HCT116 (cell line): ENCODE results near the gene FEM1B. TPM values are rescaled to one million over a fixed set of nuclear protein-coding genes. Genes with fewer than 3 reads are reported as not detected.

Source experiments
- ATAC-seq: fragments of 200-7000 bp; cut with Tn5 transposase; 2 replicates; pipeline ENCODE4 v1.9.1; 2020; ENCODE audit warnings: mild to moderate bottlenecking, moderate library complexity
- BruUV-seq: library from RNA; stranded (reverse); fragments of 400-500 nt; replicated peaks from 2 replicates; lab custom pipeline; 2021; lab: Mats Ljungman, UMichigan
- CTCF ChIA-PET: fragments of 300-600 bp; sonication (Branson Sonifier 250); formaldehyde crosslinking; loops from one replicate; lab custom pipeline; 2021; ENCODE audit warnings: antibody characterized with exemption; lab: Charles Lee
- POLR2A ChIA-PET: fragments of 300-600, 350-600 bp; sonication (Branson Sonifier 250); formaldehyde crosslinking; loops from one replicate; lab custom pipeline; 2021; ENCODE audit warnings: antibody characterized with exemption; lab: Charles Lee
- RAD21 ChIA-PET, 2 experiments: fragments of 300-600 bp; sonication (Branson Sonifier 250); formaldehyde crosslinking; loops; one replicate each; lab custom pipeline; 2023; ENCODE audit warnings: low total read pairs in 2 of 2; ENCODE audit not compliant: uncharacterized antibody in 2 of 2, unreplicated experiment in 2 of 2, low non-redundant PET in 1 of 2; lab: Charles Lee
- DNase-seq: peaks from one replicate; pipeline ENCODE4 v3.0.0-alpha.2; 2010; ENCODE audit warnings: low read depth, low spot score
- H2AFZ ChIP-seq: fragments of 200-600 bp; shearing (Covaris generic), sonication (generic); 2 replicates; pipeline ENCODE4 v1.6.1; 2017; ENCODE audit warnings: low read depth, mixed run types, mixed read lengths, antibody characterized with exemption, low read length; ENCODE audit not compliant: poor library complexity, severe bottlenecking
- H3K27ac ChIP-seq: 2 replicates; pipeline ENCODE4 v1.5.1; 2012; ENCODE audit warnings: low read depth, low read length
- H3K27me3 ChIP-seq: fragments of 200-600 bp; sonication (generic); 2 replicates; pipeline ENCODE4 v1.6.1; 2016; ENCODE audit warnings: mixed run types, low read length, mixed read lengths; ENCODE audit not compliant: insufficient read depth
- H3K36me3 ChIP-seq, 2 experiments: fragments of 200-500 bp in 1 of 2; fragments of 200-600 bp in 1 of 2; sonication (Bioruptor generic) in 1 of 2; sonication (generic) in 1 of 2; 2 replicates each; pipeline versions ENCODE4 v1.5.1 to v1.6.1; 2014 to 2016; ENCODE audit warnings: low read length in 2 of 2, inconsistent platforms in 1 of 2, mixed read lengths in 1 of 2, mixed run types in 1 of 2; ENCODE audit not compliant: insufficient read depth in 2 of 2, control insufficient read depth in 1 of 2
- H3K4me1 ChIP-seq, 2 experiments: fragments of 200-600 bp in 1 of 2; sonication (generic) in 1 of 2; 2 replicates each; pipeline versions ENCODE4 v1.5.1 to v1.6.1; 2012 to 2017; ENCODE audit warnings: low read length in 2 of 2, inconsistent platforms in 1 of 2, mild to moderate bottlenecking in 1 of 2, mixed read lengths in 1 of 2, mixed run types in 1 of 2, moderate library complexity in 1 of 2; ENCODE audit not compliant: insufficient read depth in 2 of 2, control insufficient read depth in 1 of 2
- H3K4me2 ChIP-seq: fragments of 200-600 bp; sonication (generic); 2 replicates; pipeline ENCODE4 v1.6.1; 2017; ENCODE audit warnings: mixed run types, low read length, mixed read lengths
- H3K4me3 ChIP-seq, 2 experiments: fragments of 200-600 bp in 1 of 2; sonication (generic) in 1 of 2; replicated peaks in 1 of 2; 2 replicates each; pipeline ENCODE4 v1.5.1; 2011 to 2016; ENCODE audit warnings: low read length in 2 of 2, control low read depth in 1 of 2, low read depth in 1 of 2, mild to moderate bottlenecking in 1 of 2, mixed read lengths in 1 of 2, mixed run types in 1 of 2
- H3K79me2 ChIP-seq: fragments of 200-600 bp; sonication (generic); 2 replicates; pipeline ENCODE4 v1.6.1; 2017; ENCODE audit warnings: mild to moderate bottlenecking, mixed run types, low read length, moderate library complexity, mixed read lengths; ENCODE audit not compliant: insufficient read depth
- H3K9ac ChIP-seq: fragments of 200-600 bp; sonication (generic); 2 replicates; pipeline ENCODE4 v1.6.1; 2016; ENCODE audit warnings: low read length, mixed read lengths
- H3K9me2 ChIP-seq: fragments of 200-600 bp; sonication (generic), shearing (Covaris generic); 2 replicates; pipeline ENCODE4 v1.6.1; 2017; ENCODE audit warnings: mixed run types, mild to moderate bottlenecking, moderate library complexity; ENCODE audit not compliant: insufficient read depth
- H3K9me3 ChIP-seq, 2 experiments: fragments of 200-500 bp in 1 of 2; fragments of 200-600 bp in 1 of 2; sonication (Bioruptor generic) in 1 of 2; sonication (generic) in 1 of 2; 2 replicates each; pipeline ENCODE4 v1.6.1; 2014 to 2017; ENCODE audit warnings: low read length in 2 of 2, mixed read lengths in 2 of 2, inconsistent platforms in 1 of 2, low read depth in 1 of 2, mild to moderate bottlenecking in 1 of 2, mixed run types in 1 of 2, moderate library complexity in 1 of 2; ENCODE audit not compliant: control insufficient read depth in 1 of 2, insufficient read depth in 1 of 2
- H4K20me1 ChIP-seq: fragments of 200-600 bp; sonication (generic), shearing (Covaris generic); 2 replicates; pipeline ENCODE4 v1.6.1; 2017; ENCODE audit warnings: mixed run types, mild to moderate bottlenecking, moderate library complexity; ENCODE audit not compliant: insufficient read depth
- ATF3 ChIP-seq: IDR thresholded peaks from 2 replicates; pipeline ENCODE4 v1.6.1; 2012
- CBX3 ChIP-seq: IDR thresholded peaks from 2 replicates; pipeline ENCODE4 v1.6.1; 2012; ENCODE audit warnings: low read depth
- CEBPB ChIP-seq: IDR thresholded peaks from 2 replicates; pipeline ENCODE4 v1.6.1; 2012; ENCODE audit warnings: low read depth
- CTCF ChIP-seq, 3 experiments: fragments of 200-600 bp in 1 of 3; sonication (generic) in 1 of 3; IDR thresholded peaks in 2 of 3; conservative IDR thresholded peaks in 1 of 3; 2 replicates each; pipeline ENCODE4 v1.5.1; 2012 to 2017; ENCODE audit warnings: low read depth in 2 of 3, low read length in 2 of 3, antibody characterized with exemption in 1 of 3, borderline replicate concordance in 1 of 3, control low read depth in 1 of 3, mild to moderate bottlenecking in 1 of 3, mixed read lengths in 1 of 3, mixed run types in 1 of 3, moderate library complexity in 1 of 3; ENCODE audit not compliant: insufficient read depth in 1 of 3
- EGR1 ChIP-seq: IDR thresholded peaks from 2 replicates; pipeline ENCODE4 v1.6.1; 2012; ENCODE audit warnings: low read depth
- ELF1 ChIP-seq: IDR thresholded peaks from 2 replicates; pipeline ENCODE4 v1.6.1; 2012; ENCODE audit warnings: low read depth, borderline replicate concordance
- EZH2 ChIP-seq: fragments of 200-600 bp; sonication (generic); IDR thresholded peaks from 2 replicates; pipeline ENCODE4 v1.6.1; 2017; ENCODE audit warnings: antibody characterized with exemption, mixed run types
- EZH2phosphoT487 ChIP-seq: fragments of 200-600 bp; IDR thresholded peaks from 2 replicates; pipeline ENCODE4 v1.6.1; 2018; ENCODE audit warnings: antibody characterized with exemption, borderline replicate concordance
- FOSL1 ChIP-seq: IDR thresholded peaks from 2 replicates; pipeline ENCODE4 v1.6.1; 2012; ENCODE audit warnings: low read depth
- JUND ChIP-seq: IDR thresholded peaks from 2 replicates; pipeline ENCODE4 v1.6.1; 2012
- MAX ChIP-seq: IDR thresholded peaks from 2 replicates; pipeline ENCODE4 v1.6.1; 2012
- POLR2A ChIP-seq: IDR thresholded peaks from 2 replicates; pipeline ENCODE4 v1.7.0; 2011; ENCODE audit warnings: borderline replicate concordance; ENCODE audit not compliant: insufficient read depth, insufficient read length; ENCODE audit errors: extremely low read depth
- RAD21 ChIP-seq: IDR thresholded peaks from 2 replicates; pipeline ENCODE4 v1.6.1; 2012; ENCODE audit warnings: low read depth, mild to moderate bottlenecking
- REST ChIP-seq: IDR thresholded peaks from 2 replicates; pipeline ENCODE4 v1.6.1; 2012; ENCODE audit warnings: low read depth
- SIN3A ChIP-seq: IDR thresholded peaks from 2 replicates; pipeline ENCODE4 v1.6.1; 2012; ENCODE audit warnings: low read depth
- TCF7L2 ChIP-seq: IDR thresholded peaks from 2 replicates; pipeline ENCODE4 v1.7.0; 2011; ENCODE audit warnings: borderline replicate concordance, inconsistent platforms; ENCODE audit not compliant: insufficient read depth, insufficient read length; ENCODE audit errors: extremely low read depth
- YY1 ChIP-seq: IDR thresholded peaks from 2 replicates; pipeline ENCODE4 v1.6.1; 2011; ENCODE audit warnings: low read length, low read depth, moderate library complexity, mild to moderate bottlenecking; ENCODE audit not compliant: insufficient replicate concordance; ENCODE audit errors: extremely low read depth
- ZBTB33 ChIP-seq: IDR thresholded peaks from 2 replicates; pipeline ENCODE4 v1.6.1; 2011; ENCODE audit warnings: mild to moderate bottlenecking, low read length, moderate library complexity; ENCODE audit not compliant: insufficient replicate concordance; ENCODE audit errors: extremely low read depth
- ZFX ChIP-seq: fragments of 450-650 bp; IDR thresholded peaks from 2 replicates; pipeline ENCODE4 v1.6.1; 2017
- intact Hi-C: fragments of 100-400 bp; cut with micrococcal nuclease; formaldehyde crosslinking; loops from 2 replicates; pipeline ENCODE4 v1.10.0; 2022
- total RNA-seq: library from RNA; stranded (reverse); gene quantifications from one replicate; pipeline ENCODE4 v1.2.1, GENCODE V29; 2021; ENCODE audit not compliant: unreplicated experiment

Gene FEM1B
- total RNA-seq, 1 experiment from 2014 or later = 39.7 TPM

- intact Hi-C loops = no loop called here
- Histone ChIP-seq H3K4me1 (peaks cover 10 to 32% of the 10 kb centered on the region in 2 experiments; a peak in 3 of 4 replicates), H3K9me2 (no peaks in the 10 kb centered on the region), H3K9me3 (no peaks in the 10 kb centered on the region), H3K79me2 (peaks cover 31% of the 10 kb centered on the region), H3K9ac (no peak overlapping the region), H3K4me3 (no peak overlapping the region), H3K4me2 (no peak overlapping the region), H3K36me3 (no peaks in the 10 kb centered on the region), H4K20me1 (no peaks in the 10 kb centered on the region), H3K27me3 (no peaks in the 10 kb centered on the region), H2AFZ (no peak overlapping the region), H3K27ac (no peak overlapping the region)
- BruUV-seq = no TSS peak
- ATAC-seq (no peak), DNase-seq (no peak)
- ChIA-PET CTCF (no interaction called here), POLR2A (interaction anchor here (1.3 kb wide), 1 partner anchor 11 kb away, joined by 4 read pairs; no protein-coding TSS in a partner anchor), RAD21 (no interaction called here)
- TF ChIP-seq CBX3 = no peak
- TF ChIP-seq TCF7L2 = no peak
- no peak for TF ChIP-seq ELF1
- no peak for TF ChIP-seq ZBTB33
- no peak for TF ChIP-seq FOSL1
- TF ChIP-seq SIN3A = no peak
- no peak for TF ChIP-seq ATF3
- TF ChIP-seq EZH2 = no peak
- no peak for TF ChIP-seq ZFX
- no peak for TF ChIP-seq RAD21
- TF ChIP-seq CTCF (IDR thresholded peaks at IDR 0.05 in 2 of 3, conservative IDR thresholded peaks at IDR 0.05 in 1 of 3; ENCODE audit: borderline replicate concordance in 1 of 3, insufficient read depth in 1 of 3, low read depth in 2 of 3, low read length in 2 of 3) = no peak
- no peak for TF ChIP-seq EGR1
- no peak for TF ChIP-seq JUND
- TF ChIP-seq YY1 = no peak
- no peak for TF ChIP-seq MAX
- TF ChIP-seq CEBPB = no peak
- no peak for TF ChIP-seq EZH2phosphoT487
- no peak for TF ChIP-seq POLR2A
- no peak for TF ChIP-seq REST
Observed at GRCh38 chr15:68231102-68231818, 46.3 kb upstream of the FEM1B start.
